GM19099 (cell line): ENCODE measurements around the gene SORL1.

Experiments used
- POLR2A ChIP-seq: IDR thresholded peaks from 3 replicates; pipeline ENCODE4 v1.6.1; 2011; ENCODE audit warnings: low read depth; ENCODE audit not compliant: insufficient read length; ENCODE audit errors: extremely low read depth

Gene SORL1

GRCh38 chr11:121577106-121577848, 125.2 kb downstream of the SORL1 start:
- no peak for TF ChIP-seq POLR2A

- no peak for TF ChIP-seq POLR2A
Measured at GRCh38 chr11:121578251-121578976, 126.3 kb downstream of the SORL1 start.

- TF ChIP-seq POLR2A: no peak
Measured at GRCh38 chr11:121580154-121580553, 128.0 kb downstream of the SORL1 start.

- no peak for TF ChIP-seq POLR2A
Measured at GRCh38 chr11:121581607-121582006, 129.5 kb downstream of the SORL1 start.

GRCh38 chr11:121582296-121582695, 130.2 kb downstream of the SORL1 start:
- TF ChIP-seq POLR2A: no peak

GRCh38 chr11:121583825-121584224, 131.7 kb downstream of the SORL1 start:
- TF ChIP-seq POLR2A: no peak

- TF ChIP-seq POLR2A: no peak
Measured at GRCh38 chr11:121586750-121587149, 134.6 kb downstream of the SORL1 start.

GRCh38 chr11:121587182-121587581, 135.1 kb downstream of the SORL1 start:
- TF ChIP-seq POLR2A: no peak

- TF ChIP-seq POLR2A: no peak
Measured at GRCh38 chr11:121588747-121589146, 136.6 kb downstream of the SORL1 start.

GRCh38 chr11:121589946-121590537, 137.9 kb downstream of the SORL1 start:
- peak; percentile 0 for TF ChIP-seq POLR2A

- peak; percentile 37 for TF ChIP-seq POLR2A
Measured at GRCh38 chr11:121590772-121591404, 138.8 kb downstream of the SORL1 start.

GRCh38 chr11:121591405-121592033, 139.4 kb downstream of the SORL1 start:
- TF ChIP-seq POLR2A: no peak

GRCh38 chr11:121592708-121593107, 140.6 kb downstream of the SORL1 start:
- no peak for TF ChIP-seq POLR2A

GRCh38 chr11:121595717-121596161, 143.6 kb downstream of the SORL1 start:
- no peak for TF ChIP-seq POLR2A

GRCh38 chr11:121596195-121597155, 144.4 kb downstream of the SORL1 start:
- no peak for TF ChIP-seq POLR2A
